Tibial nerve (tissue), 4 donors: Measurements from ENCODE around the gene GBE1. TPM values are rescaled to one million over a fixed set of nuclear protein-coding genes. Genes with fewer than 3 reads are reported as not detected.
"Not testable (repeated sequence)": the region's sequence is repeated elsewhere in the genome, so short reads cannot be mapped to it uniquely, and the experiment has no call there.

Experiments
- DNase-seq, 2 donors: peaks; one replicate each; pipeline ENCODE4 v3.0.0-alpha.2; 2019; ENCODE audit warnings: low spot score in 2 of 2
- H3K27ac ChIP-seq, 4 donors: fragments of 200-600 bp; sonication (generic) in 3 of 4; one replicate each; pipeline ENCODE4 v1.5.1; 2017 to 2019; ENCODE audit warnings: mild to moderate bottlenecking in 1 of 4
- H3K27me3 ChIP-seq, 2 donors: fragments of 200-600 bp; sonication (generic) in 1 of 2; one replicate each; pipeline versions ENCODE4 v1.5.1 to v1.6.0; 2017 to 2019
- H3K36me3 ChIP-seq, 3 donors: fragments of 200-600 bp; sonication (generic); one replicate each; pipeline ENCODE4 v1.5.1; 2018 to 2019
- H3K4me1 ChIP-seq, 4 donors: fragments of 200-600 bp; sonication (generic) in 3 of 4; one replicate each; pipeline ENCODE4 v1.5.1; 2017 to 2019
- H3K4me3 ChIP-seq, 4 donors: fragments of 200-600 bp; sonication (generic) in 3 of 4; one replicate each; pipeline ENCODE4 v1.5.1; 2017 to 2019; ENCODE audit warnings: mild to moderate bottlenecking in 1 of 4, moderate library complexity in 1 of 4
- H3K9me3 ChIP-seq, 4 donors: fragments of 200-600 bp; sonication (generic) in 3 of 4; one replicate each; pipeline ENCODE4 v1.5.1; 2017 to 2019
- CTCF ChIP-seq, 5 experiments: fragments of 200-600 bp in 3 of 5; fragments of 450-650 bp in 2 of 5; sonication (generic) in 3 of 5; IDR thresholded peaks; one replicate each; pipeline ENCODE4 v1.5.1; 2016 to 2019; ENCODE audit warnings: antibody characterized with exemption in 5 of 5, mild to moderate bottlenecking in 3 of 5, moderate library complexity in 2 of 5
- EP300 ChIP-seq, 2 donors: sonication (generic); formaldehyde crosslinking; IDR thresholded peaks; one replicate each; pipeline ENCODE4 v1.6.1; 2017; ENCODE audit warnings: antibody characterized with exemption in 2 of 2, mild to moderate bottlenecking in 1 of 2
- POLR2A ChIP-seq, 2 donors: fragments of 450-650 bp; IDR thresholded peaks; one replicate each; pipeline ENCODE4 v1.6.1; 2017; ENCODE audit warnings: antibody characterized with exemption in 2 of 2, mild to moderate bottlenecking in 2 of 2, moderate library complexity in 2 of 2
- WGBS, 2 donors: methylation state at CpG; one replicate each; pipeline ENCODE4 v1.1.5; 2018; 5-methylcytosine and 5-hydroxymethylcytosine counted together
- total RNA-seq, 4 donors: library from RNA; depleted of rRNA; stranded (reverse); fragments of >200 nt; gene quantifications; one replicate each; pipeline ENCODE4 v1.1.0, GENCODE V29; 2016

The GBE1 gene
- total RNA-seq, 4 donors from 2014 or later, result 25.8 to 34.5 (median 31.3) TPM

GRCh38 chr3:81758275-81758674 is 3.2 kb downstream of the GBE1 start:
- Histone ChIP-seq H3K36me3 (no peaks in the 10 kb centered on the region), H3K4me1 (peaks cover 0 to 39% (median 13%) of the 10 kb centered on the region in 4 donors), H3K27me3 (no peaks in the 10 kb centered on the region), H3K9me3 (peaks cover 0 to 11% (median 0%) of the 10 kb centered on the region in 4 donors), H3K4me3 (no peak overlapping the region), H3K27ac (peak overlapping the region in 2 of 4 donors; percentile 98 to 99)
- DNase-seq, result no peak
- WGBS, 2 donors, result 33 to 48% methylated on average over 1 of the region's 1 CpG
- TF ChIP-seq CTCF (IDR thresholded peaks at IDR 0.05) (no peak), EP300 (IDR thresholded peaks at IDR 0.05) (peak in 1 of 2 donors; percentile 29)

DNA sequence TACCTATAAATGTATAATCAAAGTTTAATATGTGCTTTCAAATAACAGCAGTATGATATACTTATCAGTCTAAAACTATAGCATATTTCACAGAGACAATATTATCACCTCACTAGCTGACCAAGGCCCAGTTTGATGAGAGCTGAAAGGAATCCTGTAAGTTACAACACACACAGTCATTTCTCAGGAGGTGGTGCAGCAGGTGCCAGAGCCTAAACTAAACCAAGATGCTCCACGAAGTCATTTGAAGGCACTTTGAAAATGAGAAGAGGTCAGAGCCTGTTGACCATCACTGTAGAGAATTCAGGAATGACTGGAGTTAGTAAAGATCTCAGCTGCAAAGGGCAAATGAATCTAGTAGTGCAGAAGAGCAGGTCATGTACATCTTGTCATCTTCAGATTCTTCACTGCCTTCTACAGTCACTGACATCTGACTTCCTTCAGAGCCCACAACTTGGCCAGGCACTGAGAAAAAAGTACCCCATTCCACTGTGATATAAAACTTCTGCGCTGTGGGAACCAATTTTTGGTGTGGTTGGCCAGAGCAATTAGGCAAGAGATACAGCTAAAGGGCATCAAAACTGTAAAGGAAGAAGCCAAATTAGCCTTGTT is 7.9 kb downstream of the GBE1 start:
- no peaks in the 10 kb centered on the region for H3K27me3 ChIP-seq

GRCh38 chr3:81752604-81753003 is 8.8 kb downstream of the GBE1 start:
- TF ChIP-seq CTCF (IDR thresholded peaks at IDR 0.05) (no peak), EP300 (IDR thresholded peaks at IDR 0.05) (no peak)
- no peaks in the 10 kb centered on the region for H3K36me3 ChIP-seq
- no peak for DNase-seq
- H3K4me3 ChIP-seq, result no peak overlapping the region
- H3K27me3 ChIP-seq, result no peaks in the 10 kb centered on the region
- no peaks in the 10 kb centered on the region for H3K4me1 ChIP-seq
- no peak overlapping the region for H3K27ac ChIP-seq
- peaks cover 0 to 11% (median 0%) of the 10 kb centered on the region in 4 donors for H3K9me3 ChIP-seq

More for the DNA sequence above, 7.9 kb downstream of the GBE1 start:
- Histone ChIP-seq H3K4me3 (no peak overlapping the region), H3K36me3 (no peaks in the 10 kb centered on the region), H3K27ac (no peak overlapping the region), H3K4me1 (peaks cover 0 to 8% (median 3%) of the 10 kb centered on the region in 4 donors), H3K9me3 (peaks cover 0 to 11% (median 0%) of the 10 kb centered on the region in 4 donors)
- WGBS, 2 donors, result 41 to 81% methylated on average over 2 of the region's 2 CpGs
- no peak for TF ChIP-seq CTCF (IDR thresholded peaks at IDR 0.05)
- TF ChIP-seq POLR2A (IDR thresholded peaks at IDR 0.05), result no peak
- TF ChIP-seq EP300 (IDR thresholded peaks at IDR 0.05), result no peak
- no peak for DNase-seq

DNA sequence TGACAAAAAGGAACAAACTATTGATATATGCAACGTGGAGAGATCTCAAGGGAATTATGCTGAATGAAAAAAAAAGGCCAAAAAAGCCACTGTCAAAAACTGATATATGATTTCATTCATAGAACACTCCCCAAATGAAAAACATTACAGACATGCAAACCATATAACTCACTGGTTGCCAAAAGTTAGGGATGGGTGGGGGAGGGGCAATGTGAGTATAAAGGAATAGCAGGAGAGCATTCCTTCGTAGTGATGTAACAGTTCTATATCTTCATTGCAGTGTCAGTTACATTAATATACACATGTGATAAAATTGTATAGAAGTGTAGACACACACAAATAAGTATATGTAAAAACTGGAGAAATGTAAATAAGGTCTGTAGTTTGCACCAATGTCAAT is 12.2 kb downstream of the GBE1 start:
- Histone ChIP-seq H3K27me3 (no peaks in the 10 kb centered on the region), H3K36me3 (no peaks in the 10 kb centered on the region), H3K4me1 (peaks cover 0 to 11% (median 4%) of the 10 kb centered on the region in 4 donors), H3K27ac (no peak overlapping the region), H3K9me3 (no peaks in the 10 kb centered on the region), H3K4me3 (no peak overlapping the region)
- no peak for DNase-seq
- 74 to 76% methylated on average over 2 of the region's 2 CpGs for WGBS, 2 donors
- no peak for TF ChIP-seq CTCF (IDR thresholded peaks at IDR 0.05)
- no peak for TF ChIP-seq EP300 (IDR thresholded peaks at IDR 0.05)
- TF ChIP-seq POLR2A (IDR thresholded peaks at IDR 0.05), result no peak

DNA sequence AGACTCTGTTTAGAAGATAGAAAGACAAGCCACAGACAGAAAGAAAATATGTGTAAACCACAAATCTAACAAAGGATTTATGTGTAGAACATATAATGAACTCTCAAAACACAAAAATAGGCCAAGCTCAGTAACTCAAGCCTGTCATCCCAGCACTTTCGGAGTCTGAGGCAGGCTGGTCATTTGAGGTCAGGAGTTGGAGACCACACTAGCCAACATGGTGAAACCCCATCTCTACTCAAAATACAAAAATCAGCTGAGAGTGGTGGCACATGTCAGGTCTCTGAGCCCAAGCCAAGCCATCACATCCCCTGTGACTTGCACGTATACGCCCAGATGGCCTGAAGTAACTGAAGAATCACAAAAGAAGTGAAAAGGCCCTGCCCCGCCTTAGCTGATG is 14.2 kb downstream of the GBE1 start:
- WGBS, 2 donors, result 73 to 74% methylated on average over 4 of the region's 4 CpGs
- H3K27me3 ChIP-seq, H3K9me3 ChIP-seq, H3K4me3 ChIP-seq, DNase-seq, H3K27ac ChIP-seq, H3K36me3 ChIP-seq: not testable (repeated sequence)
- H3K4me1 ChIP-seq, result peaks cover 0 to 31% (median 14%) of the 10 kb centered on the region in 4 donors

DNA sequence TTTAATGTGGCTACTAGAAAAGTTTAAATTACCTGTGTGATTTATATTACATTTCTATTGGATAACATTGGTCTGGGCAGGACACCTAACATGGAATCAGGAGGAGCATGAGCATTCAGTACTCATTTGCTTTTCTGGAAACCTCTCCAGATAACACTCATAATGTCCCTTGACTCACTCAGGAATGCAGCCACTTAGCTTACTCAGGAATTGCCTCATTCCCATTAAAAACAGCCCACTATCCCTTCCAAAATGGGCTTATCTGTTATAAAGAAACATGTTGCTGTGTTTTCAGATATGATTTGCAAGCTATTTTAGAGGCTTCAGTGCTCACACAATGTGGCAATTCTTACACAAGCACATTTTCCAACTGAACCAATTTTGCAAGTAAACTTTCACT is 17.1 kb downstream of the GBE1 start:
- H3K4me3 ChIP-seq, result no peak overlapping the region
- H3K27me3 ChIP-seq, result no peaks in the 10 kb centered on the region
- peak in 1 of 2 donors; percentile 25 for DNase-seq
- no peaks in the 10 kb centered on the region for H3K9me3 ChIP-seq
- peak overlapping the region in 3 of 4 donors; percentile 34 to 75 (median 73) for H3K27ac ChIP-seq
- H3K36me3 ChIP-seq, result no peaks in the 10 kb centered on the region
- peaks cover 0 to 46% (median 18%) of the 10 kb centered on the region in 4 donors for H3K4me1 ChIP-seq
- no peak for TF ChIP-seq POLR2A (IDR thresholded peaks at IDR 0.05)
- TF ChIP-seq EP300 (IDR thresholded peaks at IDR 0.05), result peak in 1 of 2 donors; percentile 82
- TF ChIP-seq CTCF (IDR thresholded peaks at IDR 0.05), result no peak
